ENCODE measurements around the gene DNAJC16.
A peak's percentile ranks its signal among the peaks of the same experiment; 100 is the strongest.

Gene DNAJC16

GRCh38 chr1:15524021-15524282, 2.7 kb upstream of the DNAJC16 start, which contains the start of gene CASP9:
Gene CASP9, minus strand, starts transcription at chr1:15524215. Its CDS starts 15 bp downstream, at chr1:15524200.
- DNase-seq: no peak
- ChIA-PET POLR2A (interaction anchor here (0.6 kb wide), 1 partner anchor 130 kb away, joined by 3 read pairs; no protein-coding TSS in a partner anchor), CTCF (no interaction called here)
- WGBS (ENCODE audit: insufficient coverage): 0% methylated on average over 22 of the region's 27 CpGs
- Histone ChIP-seq H3K9me3 (ENCODE audit: control extremely low read depth in 1 of 5, control insufficient read depth in 4 of 5, insufficient read depth in 2 of 5, low read depth in 1 of 5, low read length in 4 of 5) (no peaks in the 10 kb centered on the region), H3K27me3 (replicated peaks in 2 of 5; ENCODE audit: control insufficient read depth in 4 of 5, insufficient read depth in 5 of 5, low read length in 4 of 5) (no peaks in the 10 kb centered on the region), H3K4me1 (ENCODE audit: control extremely low read depth in 1 of 4, control insufficient read depth in 4 of 4, insufficient read depth in 4 of 4, low read length in 3 of 4) (peaks cover 18 to 33% (median 25%) of the 10 kb centered on the region in 4 experiments), H3K4me3 (ENCODE audit: control insufficient read depth in 1 of 7, extremely low read depth in 1 of 7, insufficient read depth in 4 of 7, low read depth in 2 of 7, low read length in 6 of 7) (peak within 1 kb of the TSS; percentile 73 to 98 (median 84)), H3K27ac (ENCODE audit: insufficient read depth in 1 of 2, low read depth in 1 of 2, low read length in 2 of 2, poor library complexity in 1 of 2, severe bottlenecking in 2 of 2) (peak within 1 kb of the TSS; percentile 66 to 94), H3K36me3 (ENCODE audit: control insufficient read depth in 4 of 4, insufficient read depth in 4 of 4, low read length in 3 of 4) (peaks cover 0 to under 1% (median 0%) of the 10 kb centered on the region in 4 experiments)

- peak; percentile 96 to 98 (median 98) for DNase-seq
- peaks cover 0 to 3% (median 0%) of the 10 kb centered on the region in 4 experiments for H3K36me3 ChIP-seq (ENCODE audit: control insufficient read depth in 4 of 4, insufficient read depth in 4 of 4, low read length in 3 of 4)
- peaks cover 18 to 33% (median 25%) of the 10 kb centered on the region in 4 experiments for H3K4me1 ChIP-seq (ENCODE audit: control extremely low read depth in 1 of 4, control insufficient read depth in 4 of 4, insufficient read depth in 4 of 4, low read length in 3 of 4)
- WGBS (ENCODE audit: insufficient coverage): 0% methylated on average over 25 of the region's 88 CpGs
- CTCF ChIA-PET: no interaction called here
- POLR2A ChIA-PET: no interaction called here
- H3K27me3 ChIP-seq (replicated peaks in 2 of 5; ENCODE audit: control insufficient read depth in 4 of 5, insufficient read depth in 5 of 5, low read length in 4 of 5): no peaks in the 10 kb centered on the region
- H3K4me3 ChIP-seq (ENCODE audit: control insufficient read depth in 1 of 7, extremely low read depth in 1 of 7, insufficient read depth in 4 of 7, low read depth in 2 of 7, low read length in 6 of 7): peak overlapping the region; percentile 61 to 93 (median 78)
- H3K9me3 ChIP-seq (ENCODE audit: control extremely low read depth in 1 of 5, control insufficient read depth in 4 of 5, insufficient read depth in 2 of 5, low read depth in 1 of 5, low read length in 4 of 5): no peaks in the 10 kb centered on the region
- H3K27ac ChIP-seq (ENCODE audit: insufficient read depth in 1 of 2, low read depth in 1 of 2, low read length in 2 of 2, poor library complexity in 1 of 2, severe bottlenecking in 2 of 2): peak overlapping the region; percentile 66 to 94
Measured at GRCh38 chr1:15524283-15525049, 2.2 kb upstream of the DNAJC16 start.

GRCh38 chr1:15525050-15526020, 1.3 kb upstream of the DNAJC16 start:
- Histone ChIP-seq H3K9me3 (ENCODE audit: control extremely low read depth in 1 of 5, control insufficient read depth in 4 of 5, insufficient read depth in 2 of 5, low read depth in 1 of 5, low read length in 4 of 5) (no peaks in the 10 kb centered on the region), H3K27ac (ENCODE audit: insufficient read depth in 1 of 2, low read depth in 1 of 2, low read length in 2 of 2, poor library complexity in 1 of 2, severe bottlenecking in 2 of 2) (peak overlapping the region; percentile 48 to 94), H3K27me3 (replicated peaks in 2 of 5; ENCODE audit: control insufficient read depth in 4 of 5, insufficient read depth in 5 of 5, low read length in 4 of 5) (no peaks in the 10 kb centered on the region), H3K4me3 (ENCODE audit: control insufficient read depth in 1 of 7, extremely low read depth in 1 of 7, insufficient read depth in 4 of 7, low read depth in 2 of 7, low read length in 6 of 7) (peak overlapping the region; percentile 73 to 98 (median 84)), H3K36me3 (ENCODE audit: control insufficient read depth in 4 of 4, insufficient read depth in 4 of 4, low read length in 3 of 4) (peaks cover 0 to 5% (median under 1%) of the 10 kb centered on the region in 4 experiments), H3K4me1 (ENCODE audit: control extremely low read depth in 1 of 4, control insufficient read depth in 4 of 4, insufficient read depth in 4 of 4, low read length in 3 of 4) (peaks cover 18 to 33% (median 25%) of the 10 kb centered on the region in 4 experiments)
- DNase-seq: peak; percentile 98 to 99 (median 99)
- POLR2A ChIA-PET: no interaction called here
- CTCF ChIA-PET: no interaction called here
- 4% methylated on average over 20 of the region's 40 CpGs for WGBS (ENCODE audit: insufficient coverage)

GRCh38 chr1:15526021-15526489, 593 bp upstream of the DNAJC16 start:
- H3K27me3 ChIP-seq (replicated peaks in 2 of 5; ENCODE audit: control insufficient read depth in 4 of 5, insufficient read depth in 5 of 5, low read length in 4 of 5): no peaks in the 10 kb centered on the region
- peaks cover 0 to 6% (median 4%) of the 10 kb centered on the region in 4 experiments for H3K36me3 ChIP-seq (ENCODE audit: control insufficient read depth in 4 of 4, insufficient read depth in 4 of 4, low read length in 3 of 4)
- peaks cover 18 to 33% (median 25%) of the 10 kb centered on the region in 4 experiments for H3K4me1 ChIP-seq (ENCODE audit: control extremely low read depth in 1 of 4, control insufficient read depth in 4 of 4, insufficient read depth in 4 of 4, low read length in 3 of 4)
- WGBS (ENCODE audit: insufficient coverage): 24% methylated on average over 4 of the region's 9 CpGs
- POLR2A ChIA-PET: interaction anchor here (0.7 kb wide), 1 partner anchor 30 kb away, joined by 3 read pairs; no protein-coding TSS in a partner anchor
- H3K9me3 ChIP-seq (ENCODE audit: control extremely low read depth in 1 of 5, control insufficient read depth in 4 of 5, insufficient read depth in 2 of 5, low read depth in 1 of 5, low read length in 4 of 5): no peaks in the 10 kb centered on the region
- H3K27ac ChIP-seq (ENCODE audit: insufficient read depth in 1 of 2, low read depth in 1 of 2, low read length in 2 of 2, poor library complexity in 1 of 2, severe bottlenecking in 2 of 2): peak overlapping the region; percentile 48 to 94
- peak overlapping the region; percentile 80 to 98 (median 91) for H3K4me3 ChIP-seq (ENCODE audit: control insufficient read depth in 1 of 7, extremely low read depth in 1 of 7, insufficient read depth in 4 of 7, low read depth in 2 of 7, low read length in 6 of 7)
- CTCF ChIA-PET: no interaction called here
- DNase-seq: no peak

- no peak for DNase-seq
- ChIA-PET POLR2A (no interaction called here), CTCF (no interaction called here)
- Histone ChIP-seq H3K36me3 (ENCODE audit: control insufficient read depth in 4 of 4, insufficient read depth in 4 of 4, low read length in 3 of 4) (peaks cover 0 to 23% (median 9%) of the 10 kb centered on the region in 4 experiments), H3K27ac (ENCODE audit: insufficient read depth in 1 of 2, low read depth in 1 of 2, low read length in 2 of 2, poor library complexity in 1 of 2, severe bottlenecking in 2 of 2) (peak overlapping the region in 1 of 2 experiments; percentile 45), H3K4me3 (ENCODE audit: control insufficient read depth in 1 of 7, extremely low read depth in 1 of 7, insufficient read depth in 4 of 7, low read depth in 2 of 7, low read length in 6 of 7) (no peak overlapping the region), H3K4me1 (ENCODE audit: control extremely low read depth in 1 of 4, control insufficient read depth in 4 of 4, insufficient read depth in 4 of 4, low read length in 3 of 4) (peaks cover 10 to 29% (median 19%) of the 10 kb centered on the region in 4 experiments), H3K9me3 (ENCODE audit: control extremely low read depth in 1 of 5, control insufficient read depth in 4 of 5, insufficient read depth in 2 of 5, low read depth in 1 of 5, low read length in 4 of 5) (no peaks in the 10 kb centered on the region), H3K27me3 (replicated peaks in 2 of 5; ENCODE audit: control insufficient read depth in 4 of 5, insufficient read depth in 5 of 5, low read length in 4 of 5) (no peaks in the 10 kb centered on the region)
- WGBS (ENCODE audit: insufficient coverage): 88% methylated on average over 1 of the region's 4 CpGs
Measured at GRCh38 chr1:15531003-15531402, 4.4 kb downstream of the DNAJC16 start.

- Histone ChIP-seq H3K27ac (ENCODE audit: insufficient read depth in 1 of 2, low read depth in 1 of 2, low read length in 2 of 2, poor library complexity in 1 of 2, severe bottlenecking in 2 of 2) (peak overlapping the region in 1 of 2 experiments; percentile 45), H3K36me3 (ENCODE audit: control insufficient read depth in 4 of 4, insufficient read depth in 4 of 4, low read length in 3 of 4) (peaks cover 6 to 29% (median 13%) of the 10 kb centered on the region in 4 experiments), H3K9me3 (ENCODE audit: control extremely low read depth in 1 of 5, control insufficient read depth in 4 of 5, insufficient read depth in 2 of 5, low read depth in 1 of 5, low read length in 4 of 5) (no peaks in the 10 kb centered on the region), H3K27me3 (replicated peaks in 2 of 5; ENCODE audit: control insufficient read depth in 4 of 5, insufficient read depth in 5 of 5, low read length in 4 of 5) (no peaks in the 10 kb centered on the region), H3K4me3 (ENCODE audit: control insufficient read depth in 1 of 7, extremely low read depth in 1 of 7, insufficient read depth in 4 of 7, low read depth in 2 of 7, low read length in 6 of 7) (no peak overlapping the region), H3K4me1 (ENCODE audit: control extremely low read depth in 1 of 4, control insufficient read depth in 4 of 4, insufficient read depth in 4 of 4, low read length in 3 of 4) (peaks cover 8 to 25% (median 14%) of the 10 kb centered on the region in 4 experiments)
- CTCF ChIA-PET: no interaction called here
- POLR2A ChIA-PET: no interaction called here
- no CpG with 5 or more reads among the region's 2 CpGs for WGBS (ENCODE audit: insufficient coverage)
- peak in 2 of 3 donors; percentile 61 to 70 for DNase-seq
Measured at GRCh38 chr1:15531682-15532081, 5.0 kb downstream of the DNAJC16 start.
